DMS153 (cell line): ENCODE data around the gene MESD.
A peak's percentile ranks its signal among the peaks of the same experiment; 100 is the strongest.
"Not testable (repeated sequence)": the region's sequence is repeated elsewhere in the genome, so short reads cannot be mapped to it uniquely, and the experiment has no call there.

Experiments
- DNase-seq: peaks from one replicate; lab custom pipeline; 2025; lab: John Stamatoyannopoulos, UW

MESD gene

GRCh38 chr15:80958818-80959495 is 30.7 kb downstream of the MESD start:
- no peak for DNase-seq

DNA sequence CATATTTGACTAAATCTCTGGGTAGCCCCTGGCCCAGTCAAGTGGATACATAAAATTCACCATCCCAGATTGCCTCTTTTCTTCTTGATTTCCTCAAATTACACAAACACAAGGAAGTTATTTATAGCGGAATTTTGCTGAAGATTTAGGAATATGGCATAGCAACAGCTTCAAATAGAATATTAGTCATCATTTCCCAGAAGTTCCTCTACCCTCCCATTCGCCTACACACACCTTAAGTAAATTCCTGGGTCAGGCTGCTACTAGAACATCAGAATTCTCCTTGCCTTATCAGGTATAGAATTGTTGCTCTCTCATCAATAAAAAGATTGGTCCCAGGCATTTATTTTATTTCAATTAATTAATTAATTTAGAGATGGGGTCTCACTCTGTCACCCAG is 31.6 kb downstream of the MESD start:
- DNase-seq, result no peak

- DNase-seq, result no peak
Measured at GRCh38 chr15:80957556-80957955, 32.1 kb downstream of the MESD start.

GRCh38 chr15:80955571-80956452 is 33.8 kb downstream of the MESD start:
- not testable (repeated sequence) for DNase-seq

DNA sequence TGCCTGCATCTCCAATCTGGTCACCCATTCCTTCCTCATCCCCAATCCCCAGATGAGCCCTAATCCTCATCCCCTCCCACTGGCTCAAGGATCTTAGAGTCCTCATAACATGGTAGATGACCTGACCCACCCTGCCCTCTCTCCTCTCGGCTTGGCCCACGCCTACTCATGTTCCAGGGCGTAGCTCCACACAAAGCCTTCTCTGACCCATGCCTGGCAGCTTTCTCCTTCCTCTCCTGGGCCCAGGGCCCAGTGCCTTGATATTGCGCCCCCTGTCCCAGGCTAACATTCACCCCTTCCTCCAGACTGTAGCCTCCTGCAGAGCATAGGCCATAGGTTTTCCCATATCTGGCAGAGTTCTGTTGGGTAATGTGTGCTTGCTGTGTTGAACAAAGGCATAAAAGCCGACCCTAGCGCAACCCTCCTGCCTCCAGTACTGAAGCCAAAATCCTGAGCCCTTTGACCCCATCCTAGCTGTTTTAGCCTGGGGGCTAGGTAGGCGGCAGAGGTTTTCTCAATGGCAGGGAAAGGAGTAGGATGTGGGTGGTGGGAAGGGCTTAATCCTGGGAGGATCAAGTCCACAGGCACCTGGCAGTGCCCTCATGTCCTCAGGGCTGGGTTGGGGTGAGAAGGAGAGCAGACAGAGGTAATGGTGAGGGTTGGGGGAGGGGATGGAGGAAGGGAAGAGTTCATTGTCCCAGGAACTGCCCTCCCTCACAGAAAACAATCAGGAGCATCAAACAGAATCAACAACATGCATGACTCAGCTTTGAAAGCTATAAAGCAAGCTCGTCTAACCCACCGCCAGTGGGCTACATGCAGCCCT is 35.5 kb downstream of the MESD start:
- DNase-seq, result peak; percentile 20

DNA sequence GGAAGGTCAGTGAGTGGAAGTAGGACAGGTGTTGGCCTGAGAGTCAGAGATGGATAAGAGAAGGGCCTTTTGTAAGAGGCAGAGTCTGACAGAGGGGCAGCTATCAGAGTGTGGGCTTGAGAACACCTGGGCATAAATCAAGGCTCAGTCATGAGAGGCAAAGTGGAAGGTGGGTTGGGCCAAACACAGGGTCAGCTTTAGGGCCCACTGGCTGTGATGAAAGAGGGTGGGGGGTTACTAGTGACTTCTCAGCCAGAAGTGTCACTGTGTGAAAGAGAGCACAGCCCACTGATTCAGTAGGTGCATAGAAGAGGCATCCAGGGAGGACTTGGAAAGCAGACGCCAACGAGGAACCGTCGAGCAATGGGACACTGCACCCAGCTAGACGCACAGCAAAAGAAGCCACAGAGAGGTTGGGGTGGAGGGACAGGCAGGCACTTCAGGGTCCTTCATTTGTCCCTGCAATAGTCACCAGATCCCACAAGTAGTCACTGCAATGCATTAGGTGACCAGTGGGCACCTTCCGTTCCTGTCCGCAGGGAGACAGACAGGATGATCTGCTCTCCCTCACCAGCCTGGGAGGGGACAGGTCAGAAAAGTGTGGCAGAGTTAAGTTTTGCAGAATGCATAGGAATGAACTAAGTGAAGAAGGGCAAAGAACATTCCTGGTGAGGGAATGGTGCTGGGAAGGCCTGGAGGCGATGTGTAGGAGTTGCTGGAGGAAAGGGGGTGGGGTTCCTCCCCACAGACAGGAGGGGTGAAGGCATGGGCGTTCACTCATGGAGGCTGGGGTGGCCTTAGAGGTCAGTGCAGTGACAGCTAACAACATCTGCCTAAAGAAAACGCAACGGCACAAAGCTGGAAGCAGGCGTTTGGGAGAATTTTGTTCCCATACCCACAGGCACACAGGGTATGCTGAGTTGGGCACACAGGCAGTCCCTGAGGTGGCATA is 36.3 kb downstream of the MESD start:
- DNase-seq, result no peak

DNA sequence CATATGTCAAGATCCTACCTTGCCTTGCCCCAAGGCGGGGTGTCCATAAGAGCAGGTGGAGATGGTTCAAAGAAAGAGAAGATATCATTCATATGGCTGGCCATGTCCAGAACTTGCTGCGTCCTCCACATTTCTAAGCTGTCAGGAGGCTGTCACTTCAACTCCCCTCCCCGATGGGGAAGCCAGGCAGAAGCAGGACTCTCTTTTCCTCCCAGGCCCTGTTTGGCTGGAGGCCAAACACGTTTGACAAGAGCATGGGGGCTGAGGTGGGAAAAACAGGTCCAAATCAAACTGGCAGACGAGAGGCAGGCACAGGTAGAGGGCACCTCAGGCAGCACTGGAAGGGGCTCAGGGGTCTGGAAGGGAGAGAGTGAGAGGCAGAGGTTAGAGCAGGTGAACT is 37.7 kb downstream of the MESD start:
- DNase-seq, result no peak

DNA sequence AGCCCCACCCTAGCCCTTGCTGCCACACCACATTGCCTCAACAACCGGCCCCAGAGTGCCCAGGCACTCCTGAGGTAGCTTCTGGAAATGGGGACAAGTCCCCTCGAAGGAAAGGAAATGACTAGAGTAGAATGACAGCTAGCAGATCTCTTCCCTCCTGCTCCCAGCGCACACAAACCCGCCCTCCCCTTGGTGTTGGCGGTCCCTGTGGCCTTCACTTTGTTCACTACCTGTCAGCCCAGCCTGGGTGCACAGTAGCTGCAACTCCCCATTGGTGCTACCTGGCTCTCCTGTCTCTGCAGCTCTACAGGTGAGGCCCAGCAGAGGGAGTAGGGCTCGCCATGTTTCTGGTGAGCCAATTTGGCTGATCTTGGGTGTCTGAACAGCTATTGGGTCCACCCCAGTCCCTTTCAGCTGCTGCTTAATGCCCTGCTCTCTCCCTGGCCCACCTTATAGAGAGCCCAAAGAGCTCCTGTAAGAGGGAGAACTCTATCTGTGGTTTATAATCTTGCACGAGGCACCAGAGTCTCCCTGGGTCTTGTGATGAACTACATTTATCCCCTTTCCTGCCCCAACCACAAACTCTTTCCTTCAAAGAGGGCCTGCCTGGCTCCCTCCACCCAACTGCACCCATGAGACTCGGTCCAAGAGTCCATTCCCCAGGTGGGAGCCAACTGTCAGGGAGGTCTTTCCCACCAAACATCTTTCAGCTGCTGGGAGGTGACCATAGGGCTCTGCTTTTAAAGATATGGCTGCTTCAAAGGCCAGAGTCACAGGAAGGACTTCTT is 39.1 kb downstream of the MESD start:
- no peak for DNase-seq

- no peak for DNase-seq
Measured at GRCh38 chr15:80949756-80950155, 39.9 kb downstream of the MESD start.

DNA sequence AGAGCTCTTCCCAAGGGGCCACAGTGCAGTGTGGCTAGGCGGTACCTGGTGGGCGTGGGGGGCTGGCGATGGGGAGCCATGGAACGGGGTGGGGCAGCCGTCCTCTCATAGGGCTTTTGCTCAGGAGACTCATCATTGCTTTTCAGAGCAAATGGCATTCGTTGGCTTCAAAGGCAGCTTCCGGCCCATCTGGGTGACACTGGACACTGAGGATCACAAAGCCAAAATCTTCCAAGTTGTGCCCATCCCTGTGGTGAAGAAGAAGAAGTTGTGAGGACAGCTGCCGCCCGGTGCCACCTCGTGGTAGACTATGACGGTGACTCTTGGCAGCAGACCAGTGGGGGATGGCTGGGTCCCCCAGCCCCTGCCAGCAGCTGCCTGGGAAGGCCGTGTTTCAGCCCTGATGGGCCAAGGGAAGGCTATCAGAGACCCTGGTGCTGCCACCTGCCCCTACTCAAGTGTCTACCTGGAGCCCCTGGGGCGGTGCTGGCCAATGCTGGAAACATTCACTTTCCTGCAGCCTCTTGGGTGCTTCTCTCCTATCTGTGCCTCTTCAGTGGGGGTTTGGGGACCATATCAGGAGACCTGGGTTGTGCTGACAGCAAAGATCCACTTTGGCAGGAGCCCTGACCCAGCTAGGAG is 40.8 kb downstream of the MESD start:
- no peak for DNase-seq

GRCh38 chr15:80946576-80946975 is 43.0 kb downstream of the MESD start:
- DNase-seq, result no peak

GRCh38 chr15:80945605-80946004 is 44.0 kb downstream of the MESD start:
- DNase-seq, result no peak

GRCh38 chr15:80944818-80945217 is 44.8 kb downstream of the MESD start:
- no peak for DNase-seq

DNA sequence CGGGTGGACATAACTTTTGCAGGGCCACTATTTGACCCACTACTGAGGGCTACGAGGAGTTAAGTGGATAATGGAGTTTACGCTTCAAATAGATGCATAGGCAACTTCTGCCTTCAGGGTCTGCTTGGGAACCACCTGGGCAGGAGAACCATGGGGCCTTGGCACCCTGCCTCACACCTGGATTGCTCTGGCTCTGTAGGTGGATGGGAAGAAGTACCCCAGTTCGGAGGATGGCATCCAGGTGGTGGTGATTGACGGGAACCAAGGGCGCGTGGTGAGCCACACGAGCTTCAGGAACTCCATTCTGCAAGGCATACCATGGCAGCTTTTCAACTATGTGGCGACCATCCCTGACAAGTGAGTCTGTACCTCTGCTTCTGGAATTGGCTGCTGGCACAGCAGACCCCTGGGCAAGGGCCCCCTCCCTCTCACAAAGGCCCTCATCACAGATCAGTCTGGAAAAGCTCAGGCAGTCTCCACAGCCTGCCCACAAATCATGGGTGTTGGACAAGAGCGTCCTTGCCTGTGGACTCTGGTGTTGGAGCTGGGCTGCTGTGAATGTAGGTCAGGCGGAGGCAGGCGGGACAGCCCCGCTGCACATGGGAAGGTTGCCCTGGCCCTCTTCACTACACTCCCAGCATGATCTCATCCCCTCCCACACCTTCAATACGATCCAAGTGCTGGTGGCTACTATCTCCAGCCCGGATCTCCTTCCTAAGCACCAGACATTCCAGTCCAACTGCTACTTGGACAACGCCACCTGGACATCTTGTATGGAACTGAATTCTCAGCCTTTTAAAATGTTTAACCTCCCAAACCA is 46.7 kb downstream of the MESD start:
- DNase-seq, result no peak

DNA sequence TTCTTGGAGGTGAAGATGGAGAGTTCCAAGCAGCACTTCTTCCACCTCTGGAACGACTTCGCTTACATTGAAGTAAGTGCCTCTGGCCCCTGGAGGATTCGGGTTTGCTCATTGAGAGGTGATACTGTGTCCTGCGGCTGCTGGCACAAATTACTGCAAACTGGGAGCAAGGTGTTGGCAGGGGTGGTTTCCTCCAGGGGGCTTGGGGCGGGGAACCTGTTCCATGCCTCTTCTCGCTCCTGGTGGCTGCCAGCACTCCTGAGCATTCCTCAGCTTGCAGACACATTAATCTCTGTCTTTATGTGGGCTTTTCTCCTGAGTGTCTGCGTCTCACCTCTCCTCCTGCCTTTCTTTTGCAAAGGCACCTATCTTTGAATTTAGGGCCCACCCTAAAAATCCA is 47.4 kb downstream of the MESD start:
- DNase-seq, result no peak

DNA sequence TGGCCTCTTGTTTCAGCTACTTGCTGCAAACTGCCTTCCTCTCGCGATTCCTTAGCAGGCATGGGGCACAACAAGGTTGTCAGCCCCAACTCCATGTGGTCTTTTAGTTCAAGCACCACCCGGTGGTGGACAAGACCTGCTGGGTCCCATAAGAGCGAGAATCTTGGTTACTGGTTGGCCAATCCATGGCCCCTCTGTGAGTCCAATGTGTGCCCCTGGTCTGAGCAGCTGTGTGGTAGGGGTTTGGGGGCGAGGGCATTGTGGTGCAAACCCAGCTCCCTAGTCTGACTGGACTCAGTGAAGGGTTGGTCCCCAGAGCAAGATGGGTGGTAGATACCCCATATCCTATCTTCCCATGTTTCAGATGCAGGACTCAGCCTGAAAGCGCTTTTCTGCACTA is 48.8 kb downstream of the MESD start:
- DNase-seq, result no peak

GRCh38 chr15:80940331-80940730 is 49.3 kb downstream of the MESD start:
- no peak for DNase-seq

DNA sequence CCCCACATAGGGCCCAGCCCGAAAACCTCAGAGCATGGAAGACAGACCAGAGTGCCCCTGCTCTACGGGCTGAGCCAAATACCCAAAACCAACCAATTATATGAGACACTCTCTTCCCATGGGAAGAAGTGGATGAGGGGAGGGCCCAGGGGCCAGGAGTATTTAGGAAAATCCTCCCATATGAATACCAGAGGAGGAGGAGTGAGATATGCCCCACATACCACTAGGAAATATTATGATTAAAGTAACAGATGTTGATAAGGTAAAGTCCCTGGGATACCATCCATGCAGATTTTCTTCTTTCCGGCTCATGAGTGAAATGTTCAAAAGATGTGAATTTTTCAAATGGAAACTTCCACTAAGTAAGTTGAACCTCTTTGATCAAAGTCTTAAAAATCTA is 50.4 kb downstream of the MESD start:
- no peak for DNase-seq

- no peak for DNase-seq
Measured at GRCh38 chr15:80937718-80938117, 51.9 kb downstream of the MESD start.
